A549 (cell line): ENCODE measurements around the gene PPP1R37. TPM values are rescaled to one million over a fixed set of nuclear protein-coding genes. Genes with fewer than 3 reads are reported as not detected.

ENCODE experiments used
- ATAC-seq, 2 experiments: fragments of 200-7000 bp in 1 of 2; fragments of >200 bp in 1 of 2; cut with Nextera tagmentation in 1 of 2; cut with Tn5 transposase in 1 of 2; 3 replicates each; pipeline versions ENCODE4 v1.8.0 to v1.9.1; 2018 to 2020; ENCODE audit warnings: mild to moderate bottlenecking in 1 of 2, moderate library complexity in 1 of 2
- CTCF ChIA-PET: fragments of 300-600 bp; sonication (Branson Sonifier 250); formaldehyde crosslinking; extraction: SDS; loops from one replicate; lab custom pipeline; 2021; ENCODE audit warnings: antibody characterized with exemption, inconsistent platforms; lab: Yijun Ruan, JAX
- POLR2A ChIA-PET: fragments of 350-600 bp; formaldehyde crosslinking; extraction: SDS; loops from one replicate; lab custom pipeline; 2021; ENCODE audit warnings: antibody characterized with exemption, inconsistent platforms; lab: Yijun Ruan, JAX
- DNase-seq, 2 experiments: peaks; one replicate each; pipeline versions ENCODE4 v3.0.0 to v3.0.0-alpha.2; 2011 to 2016; ENCODE audit warnings: low read depth in 1 of 2, low spot score in 1 of 2
- FAIRE-seq: peaks from 2 replicates; lab custom pipeline; 2011; peaks lifted over from hg19 to GRCh38; lab: Jason Lieb, UNC
- H3K27ac ChIP-seq, 2 experiments: fragments of >200 bp; sonication (Bioruptor Twin); formaldehyde crosslinking; 3 replicates each; pipeline ENCODE4 v1.5.1; 2016 to 2017
- H3K4me1 ChIP-seq: fragments of >200 bp; sonication (Bioruptor Twin); formaldehyde crosslinking; 3 replicates; pipeline ENCODE4 v1.6.1; 2016
- H3K4me2 ChIP-seq: fragments of >200 bp; sonication (Bioruptor Twin); formaldehyde crosslinking; 3 replicates; pipeline ENCODE4 v1.6.1; 2016
- H3K4me3 ChIP-seq: fragments of >200 bp; sonication (Bioruptor Twin); formaldehyde crosslinking; 3 replicates; pipeline ENCODE4 v1.5.1; 2016
- H3K9me3 ChIP-seq: fragments of >200 bp; sonication (Bioruptor Twin); formaldehyde crosslinking; 3 replicates; pipeline ENCODE4 v1.6.1; 2016
- BHLHE40 ChIP-seq: IDR thresholded peaks from 2 replicates; pipeline ENCODE4 v1.6.1; 2012; ENCODE audit warnings: low read depth, low read length, inconsistent platforms
- CHD4 ChIP-seq: fragments of 200-600 bp; sonication (generic); IDR thresholded peaks from 2 replicates; pipeline ENCODE4 v1.6.1; 2016; ENCODE audit warnings: antibody characterized with exemption, mild to moderate bottlenecking, borderline replicate concordance
- EHF ChIP-seq: fragments of 250-450 bp; sonication (Bioruptor Pico); IDR thresholded peaks from 2 replicates; pipeline ENCODE4 v1.5.0; 2020; ENCODE audit warnings: mild to moderate bottlenecking
- EHMT2 ChIP-seq: fragments of 200-600 bp; sonication (generic); IDR thresholded peaks from 2 replicates; pipeline ENCODE4 v1.6.1; 2016; ENCODE audit warnings: antibody characterized with exemption, low read depth, mild to moderate bottlenecking, moderate library complexity
- ELK1 ChIP-seq: fragments of 150-350 bp; IDR thresholded peaks from 2 replicates; pipeline ENCODE4 v1.6.1; 2014; ENCODE audit warnings: low read depth, mild to moderate bottlenecking, low read length
- ESRRA ChIP-seq: fragments of 150-350 bp; IDR thresholded peaks from 2 replicates; pipeline ENCODE4 v1.6.1; 2014; ENCODE audit warnings: mild to moderate bottlenecking, low read length, borderline replicate concordance
- FOSB ChIP-seq: fragments of 250-450 bp; sonication (Bioruptor Pico); IDR thresholded peaks from 2 replicates; pipeline ENCODE4 v1.5.0; 2020; ENCODE audit warnings: mild to moderate bottlenecking, moderate library complexity
- GATA3 ChIP-seq: IDR thresholded peaks from 2 replicates; pipeline ENCODE4 v1.6.1; 2012; ENCODE audit warnings: borderline replicate concordance
- HDAC2 ChIP-seq: fragments of 200-600 bp; sonication (generic); IDR thresholded peaks from 2 replicates; pipeline ENCODE4 v1.6.1; 2016
- HMGXB4 ChIP-seq: fragments of 250-450 bp; sonication (Bioruptor Pico); IDR thresholded peaks from 2 replicates; pipeline ENCODE4 v1.5.0; 2021; ENCODE audit warnings: mild to moderate bottlenecking, moderate library complexity, borderline replicate concordance
- HOXB13 ChIP-seq: fragments of 250-450 bp; sonication (Bioruptor Pico); IDR thresholded peaks from 2 replicates; pipeline ENCODE4 v1.5.0; 2020; ENCODE audit warnings: low read depth, mild to moderate bottlenecking, moderate library complexity
- JUN ChIP-seq, 2 experiments: fragments of >200 bp; sonication (Bioruptor Twin); formaldehyde crosslinking; IDR thresholded peaks; 2 replicates in 1 of 2; 3 replicates in 1 of 2; pipeline ENCODE4 v1.6.1; 2016 to 2017
- JUNB ChIP-seq: fragments of >200 bp; sonication (Bioruptor Twin); formaldehyde crosslinking; IDR thresholded peaks from 2 replicates; pipeline ENCODE4 v1.6.1; 2016
- MAX ChIP-seq: IDR thresholded peaks from 2 replicates; pipeline ENCODE4 v1.6.1; 2012
- NFE2L2 ChIP-seq: fragments of 150-350 bp; conservative IDR thresholded peaks from 2 replicates; pipeline ENCODE4 v1.6.1; 2014; ENCODE audit warnings: low read length
- NPAS2 ChIP-seq: fragments of 250-450 bp; sonication (Bioruptor Pico); IDR thresholded peaks from 2 replicates; pipeline ENCODE4 v1.8.0; 2022; ENCODE audit warnings: mild to moderate bottlenecking, moderate library complexity, borderline replicate concordance
- PBX3 ChIP-seq: IDR thresholded peaks from 2 replicates; pipeline ENCODE4 v1.6.1; 2012
- POLR2AphosphoS2 ChIP-seq: conservative IDR thresholded peaks from 2 replicates; pipeline ENCODE4 v1.6.1; 2012; ENCODE audit warnings: low read length, improper control_type of control experiment, inconsistent platforms
- RARB ChIP-seq: fragments of 250-450 bp; sonication (Bioruptor Pico); IDR thresholded peaks from 2 replicates; pipeline ENCODE4 v1.8.0; 2021; ENCODE audit warnings: mild to moderate bottlenecking, moderate library complexity
- RCOR1 ChIP-seq: fragments of 150-350 bp; IDR thresholded peaks from 2 replicates; pipeline ENCODE4 v1.6.1; 2014; ENCODE audit warnings: antibody characterized with exemption, low read length, low read depth
- REST ChIP-seq: fragments of 200-600 bp; sonication (generic); IDR thresholded peaks from 2 replicates; pipeline ENCODE4 v1.6.1; 2016; ENCODE audit warnings: antibody characterized with exemption, mild to moderate bottlenecking, moderate library complexity
- SMC3 ChIP-seq: fragments of >200 bp; sonication (Bioruptor Twin); formaldehyde crosslinking; IDR thresholded peaks from 3 replicates; pipeline ENCODE4 v1.6.1; 2018; ENCODE audit warnings: inconsistent platforms
- TFCP2L1 ChIP-seq: fragments of 250-450 bp; sonication (Bioruptor Pico); IDR thresholded peaks from 2 replicates; pipeline ENCODE4 v1.5.0; 2021; ENCODE audit warnings: mild to moderate bottlenecking
- USF2 ChIP-seq: fragments of 450-650 bp; IDR thresholded peaks from 2 replicates; pipeline ENCODE4 v1.6.1; 2014; ENCODE audit warnings: antibody characterized with exemption
- WGBS: methylation state at CpG from one replicate; pipeline ENCODE4 v1.1.6; 2017; ENCODE audit errors: missing lambda C conversion rate; 5-methylcytosine and 5-hydroxymethylcytosine counted together
- polyA plus RNA-seq, 4 experiments: library from polyadenylated mRNA; depleted of rRNA in 3 of 4; stranded (reverse); fragments of >200 nt; fragmentation: RNase III in 1 of 4; extraction: RNeasy Plus Mini Kit Qiagen cat#74134 plus additional on column Dnase treatment in 1 of 4; gene quantifications; 2 replicates in 3 of 4; 3 replicates in 1 of 4; pipeline ENCODE4 v1.2.3, GENCODE V29; 2011 to 2017

PPP1R37 gene
- polyA plus RNA-seq, 2 of the 4 experiments (the other 2 are of a cell fraction) = 9.1 to 21.8 TPM

GRCh38 chr19:45140144-45140503 is 47.1 kb downstream of the PPP1R37 start (continued):
- no peak for TF ChIP-seq ESRRA

- Histone ChIP-seq H3K9me3 (no peaks in the 10 kb centered on the region), H3K4me2 (no peak overlapping the region), H3K27ac (no peak overlapping the region), H3K4me1 (no peaks in the 10 kb centered on the region), H3K4me3 (no peak overlapping the region)
- no peak for TF ChIP-seq TFCP2L1 (CRISPR knock-in tag)
- no peak for TF ChIP-seq HDAC2
- no peak for TF ChIP-seq SMC3
- no peak for TF ChIP-seq NPAS2 (CRISPR knock-in tag)
- TF ChIP-seq ESRRA = no peak
- no peak for TF ChIP-seq PBX3
- POLR2A ChIA-PET = no interaction called here
- WGBS = 97% methylated on average over 11 of the region's 11 CpGs
- no peak for DNase-seq
- CTCF ChIA-PET = interaction anchor here (0.5 to 1.5 kb wide), 9 partner anchors 9 to 1884 kb away, joined by 3 to 7 read pairs (median 4); partner anchors contain the start of gene NKPD1
- no peak for FAIRE-seq
- no peak for ATAC-seq
These were observed 47.6 kb downstream of the PPP1R37 start for GRCh38 chr19:45140533-45140932.

GRCh38 chr19:45141203-45141900 is 48.4 kb downstream of the PPP1R37 start:
- no peak for ATAC-seq
- WGBS = 96% methylated on average over 28 of the region's 28 CpGs
- H3K4me2 ChIP-seq = no peak overlapping the region
- no peak overlapping the region for H3K4me3 ChIP-seq
- ChIA-PET CTCF (interaction anchor here (0.6 to 3.2 kb wide), 8 partner anchors 8 to 159 kb away, joined by 3 to 16 read pairs (median 4); partner anchors contain the start of gene NKPD1), POLR2A (no interaction called here)
- no peak for DNase-seq
- H3K27ac ChIP-seq = no peak overlapping the region
- no peaks in the 10 kb centered on the region for H3K4me1 ChIP-seq
- no peak for FAIRE-seq
- no peaks in the 10 kb centered on the region for H3K9me3 ChIP-seq
- TF ChIP-seq SMC3 (no peak), EHMT2 (no peak), USF2 (no peak), HOXB13 (CRISPR knock-in tag) (no peak), RCOR1 (no peak), CHD4 (no peak), EHF (CRISPR knock-in tag) (no peak), JUNB (no peak), GATA3 (no peak), NFE2L2 (no peak), RARB (CRISPR knock-in tag) (no peak), POLR2AphosphoS2 (no peak), ELK1 (no peak), MAX (no peak), JUN (IDR thresholded peaks at IDR 0.05) (no peak), HMGXB4 (CRISPR knock-in tag) (no peak), FOSB (no peak), REST (no peak), BHLHE40 (no peak), NPAS2 (CRISPR knock-in tag) (no peak)
